GM12878 (cell line): ENCODE measurements around the gene ASB15. TPM values are rescaled to one million over a fixed set of nuclear protein-coding genes. Genes with fewer than 3 reads are reported as not detected.

Experiments
- ATAC-seq: fragments of 200-7000 bp; cut with Tn5 transposase; 3 replicates; pipeline ENCODE4 v1.9.1; 2020; ENCODE audit warnings: mild to moderate bottlenecking, moderate library complexity
- BruUV-seq: library from RNA; stranded (reverse); fragments of 400-500 nt; replicated peaks from 2 replicates; lab custom pipeline; 2021; lab: Mats Ljungman, UMichigan
- CTCF ChIA-PET: fragments of 300-600 bp; sonication (Branson Sonifier 250); formaldehyde crosslinking; extraction: SDS; loops from one replicate; lab custom pipeline; 2021; ENCODE audit warnings: inconsistent platforms; lab: Yijun Ruan, JAX
- POLR2A ChIA-PET: fragments of 350-600 bp; formaldehyde crosslinking; extraction: SDS; loops from one replicate; lab custom pipeline; 2021; ENCODE audit warnings: inconsistent platforms; lab: Charles Lee
- RAD21 ChIA-PET: fragments of 300-600 bp; sonication (Branson Sonifier 250); formaldehyde crosslinking; loops from one replicate; lab custom pipeline; 2023; ENCODE audit warnings: antibody characterized with exemption; ENCODE audit not compliant: unreplicated experiment; lab: Charles Lee
- SMC1A ChIA-PET: fragments of 300-600 bp; sonication (Branson Sonifier 250); formaldehyde crosslinking; loops from one replicate; lab custom pipeline; 2023; ENCODE audit not compliant: unreplicated experiment, uncharacterized antibody; lab: Charles Lee
- DNase-seq: peaks from one replicate; pipeline ENCODE4 v3.0.0-alpha.2; 2011; ENCODE audit warnings: low read depth, low spot score
- FAIRE-seq: peaks from 3 replicates; lab custom pipeline; 2011; peaks lifted over from hg19 to GRCh38; lab: Jason Lieb, UNC
- H2AFZ ChIP-seq: 2 replicates; pipeline ENCODE4 v1.6.0; 2011; ENCODE audit warnings: low read depth, low read length, control low read depth; ENCODE audit not compliant: control insufficient read depth
- H3K27ac ChIP-seq: 2 replicates; pipeline ENCODE4 v1.5.1; 2011; ENCODE audit warnings: control low read depth; ENCODE audit not compliant: control insufficient read depth, insufficient read depth
- H3K27me3 ChIP-seq, 2 experiments: replicated peaks in 1 of 2; 2 replicates each; pipeline versions ENCODE4 v1.6.0 to v1.6.1; 2011; ENCODE audit warnings: low read length in 1 of 2; ENCODE audit not compliant: control insufficient read depth in 2 of 2, insufficient read depth in 2 of 2
- H3K36me3 ChIP-seq, 2 experiments: 2 replicates each; pipeline ENCODE4 v1.5.1; 2011; ENCODE audit warnings: low read length in 1 of 2; ENCODE audit not compliant: control insufficient read depth in 2 of 2, insufficient read depth in 2 of 2
- H3K4me1 ChIP-seq: 2 replicates; pipeline ENCODE4 v1.6.1; 2011; ENCODE audit warnings: mild to moderate bottlenecking, low read length, moderate library complexity, mixed read lengths; ENCODE audit not compliant: control insufficient read depth, insufficient read depth
- H3K4me2 ChIP-seq: 2 replicates; pipeline ENCODE4 v1.6.0; 2011; ENCODE audit warnings: control low read depth; ENCODE audit not compliant: control insufficient read depth, insufficient read depth
- H3K4me3 ChIP-seq: fragments of 200-600 bp; sonication (generic); 2 replicates; pipeline ENCODE4 v1.5.1; 2016
- H3K79me2 ChIP-seq: 2 replicates; pipeline ENCODE4 v1.6.0; 2011; ENCODE audit warnings: low read length; ENCODE audit not compliant: control insufficient read depth, insufficient read depth
- H3K9ac ChIP-seq: 2 replicates; pipeline ENCODE4 v1.8.0; 2011; ENCODE audit warnings: low read length, control low read depth, mixed read lengths; ENCODE audit not compliant: control insufficient read depth, insufficient read depth
- H3K9me3 ChIP-seq: replicated peaks from 3 replicates; pipeline ENCODE4 v1.5.1; 2011; ENCODE audit warnings: mild to moderate bottlenecking, low read length; ENCODE audit not compliant: control insufficient read depth, insufficient read depth
- H4K20me1 ChIP-seq: 2 replicates; pipeline ENCODE4 v1.6.0; 2011; ENCODE audit not compliant: control insufficient read depth, insufficient read depth
- GABPA ChIP-seq: IDR thresholded peaks from 2 replicates; pipeline ENCODE4 v1.6.1; 2014; ENCODE audit warnings: antibody characterized with exemption, low read depth, mild to moderate bottlenecking, inconsistent platforms
- GATAD2B ChIP-seq: fragments of 450-650 bp; conservative IDR thresholded peaks from 2 replicates; pipeline ENCODE4 v1.6.1; 2017; ENCODE audit warnings: low read depth, mild to moderate bottlenecking, moderate library complexity
- HCFC1 ChIP-seq: fragments of 150-350 bp; IDR thresholded peaks from 2 replicates; pipeline ENCODE4 v1.6.1; 2014; ENCODE audit warnings: low read length
- KDM1A ChIP-seq: fragments of 200-600 bp; sonication (generic); IDR thresholded peaks from 2 replicates; pipeline ENCODE4 v1.6.1; 2016; ENCODE audit warnings: borderline replicate concordance
- MEF2A ChIP-seq: IDR thresholded peaks from 2 replicates; pipeline ENCODE4 v1.6.1; 2011; ENCODE audit warnings: low read depth, mild to moderate bottlenecking, low read length, moderate library complexity; ENCODE audit not compliant: insufficient read depth
- MTA3 ChIP-seq: IDR thresholded peaks from 2 replicates; pipeline ENCODE4 v1.6.1; 2012; ENCODE audit warnings: low read length, inconsistent platforms, borderline replicate concordance
- NFXL1 ChIP-seq: fragments of 450-650 bp; IDR thresholded peaks from 2 replicates; pipeline ENCODE4 v1.6.1; 2017; ENCODE audit warnings: antibody characterized with exemption, mild to moderate bottlenecking, borderline replicate concordance
- PML ChIP-seq: IDR thresholded peaks from 2 replicates; pipeline ENCODE4 v1.6.1; 2012; ENCODE audit warnings: low read length, inconsistent platforms
- RB1 ChIP-seq: fragments of 450-650 bp; formaldehyde crosslinking; IDR thresholded peaks from 2 replicates; pipeline ENCODE4 v1.6.1; 2017; ENCODE audit warnings: mild to moderate bottlenecking, borderline replicate concordance
- SIX5 ChIP-seq: IDR thresholded peaks from 2 replicates; pipeline ENCODE4 v1.6.1; 2011; ENCODE audit warnings: mild to moderate bottlenecking, low read depth, low read length, moderate library complexity; ENCODE audit not compliant: severe bottlenecking
- SREBF1 ChIP-seq: IDR thresholded peaks from 2 replicates; pipeline ENCODE4 v1.6.1; 2012; ENCODE audit warnings: mild to moderate bottlenecking, low read length
- TCF12 ChIP-seq: IDR thresholded peaks from 2 replicates; pipeline ENCODE4 v1.6.1; 2011; ENCODE audit warnings: low read depth, mild to moderate bottlenecking, low read length
- TCF3 ChIP-seq: IDR thresholded peaks from 2 replicates; pipeline ENCODE4 v1.6.1; 2012; ENCODE audit warnings: low read depth, mild to moderate bottlenecking, low read length, borderline replicate concordance; ENCODE audit not compliant: insufficient read depth
- YBX1 ChIP-seq: fragments of 450-650 bp; IDR thresholded peaks from 2 replicates; pipeline ENCODE4 v1.6.1; 2016; ENCODE audit warnings: antibody characterized with exemption
- WGBS: methylation state at CpG from one replicate; pipeline ENCODE4 v1.1.6; 2016; ENCODE audit warnings: low lambda C conversion rate; ENCODE audit not compliant: insufficient replicate concordance, insufficient coverage; ENCODE audit errors: missing lambda C conversion rate; 5-methylcytosine and 5-hydroxymethylcytosine counted together
- in situ Hi-C: fragments of 300-500 bp; cut with MboI; formaldehyde crosslinking; loops from 9 replicates; pipeline ENCODE4 v1.14.3; 2018; ENCODE audit warnings: mixed read lengths
- intact Hi-C: fragments of 100-400 bp; cut with micrococcal nuclease; formaldehyde crosslinking; loops from one replicate; pipeline ENCODE4 v1.14.2; 2022; ENCODE audit not compliant: unreplicated experiment
- polyA plus RNA-seq, 11 experiments: library from polyadenylated mRNA; depleted of rRNA in 4 of 11; unstranded in 6 of 11; stranded (reverse) in 5 of 11; fragments of >200 nt; fragmentation: Nextera tagmentation in 4 of 11; fragmentation: Illumina TruSeq in 1 of 11; extraction: Ambion mirVana in 4 of 11; extraction: Trizol in 1 of 11; gene quantifications; 1 replicate in 1 of 11; 2 replicates in 10 of 11; pipeline versions ENCODE4 v1.2.1 to v1.2.3, GENCODE V29; 2011 to 2016; ENCODE audit warnings: inconsistent platforms in 2 of 11, missing spikeins in 2 of 11, low read depth in 1 of 11
- total RNA-seq, 4 experiments: library from RNA; depleted of rRNA in 3 of 4; stranded (reverse); fragments of >200 nt in 3 of 4; fragmentation: Illumina TruSeq in 1 of 4; extraction: Trizol in 1 of 4; gene quantifications; 2 replicates each; pipeline versions ENCODE4 v1.2.1 to v1.2.3, GENCODE V29; 2013 to 2021
- TF ChIP-seq, protein P1 (sequence below): IDR thresholded peaks from 2 replicates; pipeline ENCODE4 v1.6.1; 2012; ENCODE audit warnings: improper control_type of control experiment, low read depth, low read length; ENCODE audit not compliant: insufficient replicate concordance
- TF ChIP-seq, protein P2 (sequence below), 3 experiments: IDR thresholded peaks in 2 of 3; conservative IDR thresholded peaks in 1 of 3; 2 replicates each; pipeline ENCODE4 v1.5.1; 2011; ENCODE audit warnings: low read depth in 3 of 3, low read length in 3 of 3, mild to moderate bottlenecking in 3 of 3, control low read depth in 2 of 3, moderate library complexity in 2 of 3, inconsistent platforms in 1 of 3, mixed read lengths in 1 of 3; ENCODE audit not compliant: control insufficient read depth in 2 of 3, insufficient read depth in 1 of 3; ENCODE audit errors: extremely low read depth in 1 of 3
- TF ChIP-seq, protein P3 (sequence below): fragments of 450-650 bp; IDR thresholded peaks from 2 replicates; pipeline ENCODE4 v1.6.1; 2016; ENCODE audit warnings: mild to moderate bottlenecking

Gene ASB15
- total and polyA plus RNA-seq, 10 of the 15 experiments (the other 5 are each of a cell fraction or from before 2014, with no cell fraction given), result not detected

DNA sequence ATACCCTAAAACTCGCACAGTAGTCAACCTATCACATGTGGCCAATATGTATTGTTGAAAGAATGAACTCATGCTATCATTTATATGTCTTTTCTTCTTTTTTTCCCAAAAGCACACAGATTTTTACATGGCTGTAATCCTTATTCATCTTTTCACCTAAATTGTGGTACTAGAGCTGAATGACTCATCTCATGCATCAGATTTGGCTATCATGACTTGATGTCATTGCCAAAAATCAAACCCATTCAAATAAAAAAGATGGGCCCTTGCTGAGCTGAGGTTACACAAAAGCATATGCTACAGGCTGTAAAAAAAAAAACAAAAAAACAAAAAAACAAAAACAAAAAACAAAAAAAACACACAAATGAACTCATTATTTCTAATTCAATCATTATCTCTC is 50.8 kb downstream of the ASB15 start:
- no peaks in the 10 kb centered on the region for H3K9me3 ChIP-seq
- H2AFZ ChIP-seq, result no peak overlapping the region
- ATAC-seq (no peak), FAIRE-seq (no peak), DNase-seq (no peak)
- ChIA-PET RAD21 (no interaction called here), CTCF (interaction anchor here (0.6 to 0.9 kb wide), 4 partner anchors 10 to 449 kb away, joined by 3 to 4 read pairs (median 3); no protein-coding TSS in a partner anchor), SMC1A (interaction anchor here (0.6 to 1.5 kb wide), 4 partner anchors 16 to 136 kb away, joined by 3 to 4 read pairs (median 3); no protein-coding TSS in a partner anchor), POLR2A (no interaction called here)
- in situ Hi-C loops (no loop called here), intact Hi-C loops (no loop called here)
- BruUV-seq, result no TSS peak
- H4K20me1 ChIP-seq, result no peaks in the 10 kb centered on the region
- no peaks in the 10 kb centered on the region for H3K4me1 ChIP-seq
- no peaks in the 10 kb centered on the region for H3K79me2 ChIP-seq
- 45% methylated on average over 1 of the region's 1 CpG for WGBS
- H3K36me3 ChIP-seq, result no peaks in the 10 kb centered on the region
- peaks cover 0 to 2% of the 10 kb centered on the region in 2 experiments; a peak in 2 of 4 replicates for H3K27me3 ChIP-seq
- no peak overlapping the region for H3K9ac ChIP-seq
- no peak overlapping the region for H3K27ac ChIP-seq
- no peak overlapping the region for H3K4me2 ChIP-seq
- no peak overlapping the region for H3K4me3 ChIP-seq
- no peak for TF ChIP-seq RB1
- no peak for TF ChIP-seq GABPA
- TF ChIP-seq MTA3, result no peak
- TF ChIP-seq YBX1, result no peak
- TF ChIP-seq PML, result no peak
- TF ChIP-seq, protein P1, sequence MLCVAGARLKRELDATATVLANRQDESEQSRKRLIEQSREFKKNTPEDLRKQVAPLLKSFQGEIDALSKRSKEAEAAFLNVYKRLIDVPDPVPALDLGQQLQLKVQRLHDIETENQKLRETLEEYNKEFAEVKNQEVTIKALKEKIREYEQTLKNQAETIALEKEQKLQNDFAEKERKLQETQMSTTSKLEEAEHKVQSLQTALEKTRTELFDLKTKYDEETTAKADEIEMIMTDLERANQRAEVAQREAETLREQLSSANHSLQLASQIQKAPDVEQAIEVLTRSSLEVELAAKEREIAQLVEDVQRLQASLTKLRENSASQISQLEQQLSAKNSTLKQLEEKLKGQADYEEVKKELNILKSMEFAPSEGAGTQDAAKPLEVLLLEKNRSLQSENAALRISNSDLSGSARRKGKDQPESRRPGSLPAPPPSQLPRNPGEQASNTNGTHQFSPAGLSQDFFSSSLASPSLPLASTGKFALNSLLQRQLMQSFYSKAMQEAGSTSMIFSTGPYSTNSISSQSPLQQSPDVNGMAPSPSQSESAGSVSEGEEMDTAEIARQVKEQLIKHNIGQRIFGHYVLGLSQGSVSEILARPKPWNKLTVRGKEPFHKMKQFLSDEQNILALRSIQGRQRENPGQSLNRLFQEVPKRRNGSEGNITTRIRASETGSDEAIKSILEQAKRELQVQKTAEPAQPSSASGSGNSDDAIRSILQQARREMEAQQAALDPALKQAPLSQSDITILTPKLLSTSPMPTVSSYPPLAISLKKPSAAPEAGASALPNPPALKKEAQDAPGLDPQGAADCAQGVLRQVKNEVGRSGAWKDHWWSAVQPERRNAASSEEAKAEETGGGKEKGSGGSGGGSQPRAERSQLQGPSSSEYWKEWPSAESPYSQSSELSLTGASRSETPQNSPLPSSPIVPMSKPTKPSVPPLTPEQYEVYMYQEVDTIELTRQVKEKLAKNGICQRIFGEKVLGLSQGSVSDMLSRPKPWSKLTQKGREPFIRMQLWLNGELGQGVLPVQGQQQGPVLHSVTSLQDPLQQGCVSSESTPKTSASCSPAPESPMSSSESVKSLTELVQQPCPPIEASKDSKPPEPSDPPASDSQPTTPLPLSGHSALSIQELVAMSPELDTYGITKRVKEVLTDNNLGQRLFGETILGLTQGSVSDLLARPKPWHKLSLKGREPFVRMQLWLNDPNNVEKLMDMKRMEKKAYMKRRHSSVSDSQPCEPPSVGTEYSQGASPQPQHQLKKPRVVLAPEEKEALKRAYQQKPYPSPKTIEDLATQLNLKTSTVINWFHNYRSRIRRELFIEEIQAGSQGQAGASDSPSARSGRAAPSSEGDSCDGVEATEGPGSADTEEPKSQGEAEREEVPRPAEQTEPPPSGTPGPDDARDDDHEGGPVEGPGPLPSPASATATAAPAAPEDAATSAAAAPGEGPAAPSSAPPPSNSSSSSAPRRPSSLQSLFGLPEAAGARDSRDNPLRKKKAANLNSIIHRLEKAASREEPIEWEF, result no peak
- no peak for TF ChIP-seq NFXL1
- TF ChIP-seq HCFC1, result no peak
- TF ChIP-seq, protein P2, sequence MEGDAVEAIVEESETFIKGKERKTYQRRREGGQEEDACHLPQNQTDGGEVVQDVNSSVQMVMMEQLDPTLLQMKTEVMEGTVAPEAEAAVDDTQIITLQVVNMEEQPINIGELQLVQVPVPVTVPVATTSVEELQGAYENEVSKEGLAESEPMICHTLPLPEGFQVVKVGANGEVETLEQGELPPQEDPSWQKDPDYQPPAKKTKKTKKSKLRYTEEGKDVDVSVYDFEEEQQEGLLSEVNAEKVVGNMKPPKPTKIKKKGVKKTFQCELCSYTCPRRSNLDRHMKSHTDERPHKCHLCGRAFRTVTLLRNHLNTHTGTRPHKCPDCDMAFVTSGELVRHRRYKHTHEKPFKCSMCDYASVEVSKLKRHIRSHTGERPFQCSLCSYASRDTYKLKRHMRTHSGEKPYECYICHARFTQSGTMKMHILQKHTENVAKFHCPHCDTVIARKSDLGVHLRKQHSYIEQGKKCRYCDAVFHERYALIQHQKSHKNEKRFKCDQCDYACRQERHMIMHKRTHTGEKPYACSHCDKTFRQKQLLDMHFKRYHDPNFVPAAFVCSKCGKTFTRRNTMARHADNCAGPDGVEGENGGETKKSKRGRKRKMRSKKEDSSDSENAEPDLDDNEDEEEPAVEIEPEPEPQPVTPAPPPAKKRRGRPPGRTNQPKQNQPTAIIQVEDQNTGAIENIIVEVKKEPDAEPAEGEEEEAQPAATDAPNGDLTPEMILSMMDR (IDR thresholded peaks at IDR 0.05 in 2 of 3, conservative IDR thresholded peaks at IDR 0.05 in 1 of 3; ENCODE audit: control insufficient read depth in 2 of 3, extremely low read depth in 1 of 3, insufficient read depth in 1 of 3, low read depth in 3 of 3, low read length in 3 of 3), result no peak
- no peak for TF ChIP-seq SREBF1
- no peak for TF ChIP-seq TCF12
- no peak for TF ChIP-seq GATAD2B
- TF ChIP-seq, protein P3, sequence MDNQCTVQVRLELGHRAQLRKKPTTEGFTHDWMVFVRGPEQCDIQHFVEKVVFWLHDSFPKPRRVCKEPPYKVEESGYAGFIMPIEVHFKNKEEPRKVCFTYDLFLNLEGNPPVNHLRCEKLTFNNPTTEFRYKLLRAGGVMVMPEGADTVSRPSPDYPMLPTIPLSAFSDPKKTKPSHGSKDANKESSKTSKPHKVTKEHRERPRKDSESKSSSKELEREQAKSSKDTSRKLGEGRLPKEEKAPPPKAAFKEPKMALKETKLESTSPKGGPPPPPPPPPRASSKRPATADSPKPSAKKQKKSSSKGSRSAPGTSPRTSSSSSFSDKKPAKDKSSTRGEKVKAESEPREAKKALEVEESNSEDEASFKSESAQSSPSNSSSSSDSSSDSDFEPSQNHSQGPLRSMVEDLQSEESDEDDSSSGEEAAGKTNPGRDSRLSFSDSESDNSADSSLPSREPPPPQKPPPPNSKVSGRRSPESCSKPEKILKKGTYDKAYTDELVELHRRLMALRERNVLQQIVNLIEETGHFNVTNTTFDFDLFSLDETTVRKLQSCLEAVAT, result no peak
- no peak for TF ChIP-seq MEF2A
- no peak for TF ChIP-seq KDM1A
- TF ChIP-seq SIX5, result no peak
- TF ChIP-seq TCF3, result no peak
